Activated T-cell treated with anti-CD3 and anti-CD28 coated beads, Interleukin-2, amount 50 U/mL, for 72 hours (primary cell): Measurements from ENCODE around the gene GPATCH4. TPM values are rescaled to one million over a fixed set of nuclear protein-coding genes. Genes with fewer than 3 reads are reported as not detected.
A peak's percentile ranks its signal among the peaks of the same experiment; 100 is the strongest.
"Not testable (repeated sequence)": the region's sequence is repeated elsewhere in the genome, so short reads cannot be mapped to it uniquely, and the experiment has no call there.

Source experiments
- ATAC-seq, 2 donors: fragments of 150-1000 bp; cut with Tn5 transposase; replicated peaks in 1 of 2; 2 replicates each; pipeline ENCODE4 v1.10.0; 2021; ENCODE audit warnings: moderate library complexity in 2 of 2, mild to moderate bottlenecking in 1 of 2
- DNase-seq, 2 donors: peaks; one replicate each; pipeline ENCODE4 v3.0.0; 2021 to 2022; ENCODE audit warnings: mixed read lengths in 1 of 2
- H3K27ac Mint-ChIP-seq: one replicate; pipeline ENCODE4 v1.8.0; 2022; ENCODE audit warnings: mild to moderate bottlenecking, moderate library complexity, mixed read lengths
- H3K27me3 Mint-ChIP-seq: one replicate; pipeline ENCODE4 v1.8.0; 2022; ENCODE audit warnings: low read depth, mixed read lengths
- H3K36me3 Mint-ChIP-seq, 2 donors: one replicate each; pipeline ENCODE4 v1.8.0; 2022; ENCODE audit warnings: mixed read lengths in 2 of 2, mild to moderate bottlenecking in 1 of 2; ENCODE audit not compliant: insufficient read depth in 2 of 2
- H3K4me1 Mint-ChIP-seq: one replicate; pipeline ENCODE4 v1.8.0; 2022; ENCODE audit warnings: low read depth, mixed read lengths
- H3K4me3 Mint-ChIP-seq, 2 donors: one replicate each; pipeline ENCODE4 v1.8.0; 2022; ENCODE audit warnings: mild to moderate bottlenecking in 2 of 2, mixed read lengths in 2 of 2, moderate library complexity in 2 of 2
- H3K9me3 Mint-ChIP-seq, 2 donors: one replicate each; pipeline ENCODE4 v1.8.0; 2022; ENCODE audit warnings: mixed read lengths in 2 of 2
- total RNA-seq, 2 donors: library from RNA; stranded (reverse); gene quantifications; one replicate each; pipeline ENCODE4 v1.2.3, GENCODE V29; 2022

The GPATCH4 gene
- total RNA-seq, 2 donors from 2014 or later, result 25.6 to 31.6 TPM

- DNase-seq, result no peak
- Mint-ChIP-seq H3K27ac (no peak overlapping the region), H3K9me3 (no peaks in the 10 kb centered on the region), H3K4me1 (peaks cover 30% of the 10 kb centered on the region), H3K4me3 (peak overlapping the region; percentile 40 to 79), H3K27me3 (peaks cover 85% of the 10 kb centered on the region), H3K36me3 (no peaks in the 10 kb centered on the region)
- no peak for ATAC-seq
Measured at GRCh38 chr1:156640842-156641706, 39.8 kb upstream of the GPATCH4 start.

- no peak for ATAC-seq
- no peak for DNase-seq
- Mint-ChIP-seq H3K9me3 (no peaks in the 10 kb centered on the region), H3K4me3 (no peak overlapping the region), H3K27me3 (peaks cover 80% of the 10 kb centered on the region), H3K4me1 (peaks cover 30% of the 10 kb centered on the region), H3K36me3 (no peaks in the 10 kb centered on the region), H3K27ac (no peak overlapping the region)
Measured at GRCh38 chr1:156639601-156640101, 38.4 kb upstream of the GPATCH4 start.

- H3K36me3 Mint-ChIP-seq, result no peaks in the 10 kb centered on the region
- H3K4me3 Mint-ChIP-seq, result no peak overlapping the region
- H3K9me3 Mint-ChIP-seq, result no peaks in the 10 kb centered on the region
- H3K27ac Mint-ChIP-seq, result no peak overlapping the region
- ATAC-seq, result no peak
- no peak for DNase-seq
- peaks cover 24% of the 10 kb centered on the region for H3K4me1 Mint-ChIP-seq
- H3K27me3 Mint-ChIP-seq, result peaks cover 77% of the 10 kb centered on the region
Measured at GRCh38 chr1:156638189-156638985, 37.1 kb upstream of the GPATCH4 start.

GRCh38 chr1:156632355-156632754 lies 31.1 kb upstream of the GPATCH4 start:
- no peak for ATAC-seq
- H3K27me3 Mint-ChIP-seq, result peaks cover 63% of the 10 kb centered on the region

GRCh38 chr1:156631152-156631551 lies 29.9 kb upstream of the GPATCH4 start:
- H3K4me1 Mint-ChIP-seq, H3K27ac Mint-ChIP-seq, H3K4me3 Mint-ChIP-seq, H3K9me3 Mint-ChIP-seq, DNase-seq, H3K36me3 Mint-ChIP-seq, ATAC-seq: not testable (repeated sequence)
- peaks cover 63% of the 10 kb centered on the region for H3K27me3 Mint-ChIP-seq

More at GRCh38 chr1:156632355-156632754, 31.1 kb upstream of the GPATCH4 start:
- no peak overlapping the region for H3K4me3 Mint-ChIP-seq
- H3K27ac Mint-ChIP-seq, result no peak overlapping the region
- DNase-seq, result no peak
- H3K4me1 Mint-ChIP-seq, result no peaks in the 10 kb centered on the region
- H3K9me3 Mint-ChIP-seq, result no peaks in the 10 kb centered on the region
- no peaks in the 10 kb centered on the region for H3K36me3 Mint-ChIP-seq

- Mint-ChIP-seq H3K4me1 (peaks cover 8% of the 10 kb centered on the region), H3K27me3 (peaks cover 65% of the 10 kb centered on the region), H3K36me3 (no peaks in the 10 kb centered on the region), H3K4me3 (no peak overlapping the region), H3K27ac (no peak overlapping the region), H3K9me3 (no peaks in the 10 kb centered on the region)
- no peak for DNase-seq
- no peak for ATAC-seq
Measured at GRCh38 chr1:156629823-156630449, 28.7 kb upstream of the GPATCH4 start.

GRCh38 chr1:156627313-156627880 lies 26.1 kb upstream of the GPATCH4 start:
- H3K9me3 Mint-ChIP-seq, result no peaks in the 10 kb centered on the region
- H3K27me3 Mint-ChIP-seq, result peaks cover 59% of the 10 kb centered on the region
- H3K4me1 Mint-ChIP-seq, result peaks cover 8% of the 10 kb centered on the region
- no peak overlapping the region for H3K27ac Mint-ChIP-seq
- no peaks in the 10 kb centered on the region for H3K36me3 Mint-ChIP-seq
- ATAC-seq, result no peak
- no peak overlapping the region for H3K4me3 Mint-ChIP-seq
- peak; percentile 26 to 28 for DNase-seq

- H3K4me3 Mint-ChIP-seq, result peak overlapping the region in 1 of 2 donors; percentile 79
- H3K27me3 Mint-ChIP-seq, result peaks cover 56% of the 10 kb centered on the region
Measured at GRCh38 chr1:156626079-156626438, 24.8 kb upstream of the GPATCH4 start.

GRCh38 chr1:156625436-156626078 lies 24.3 kb upstream of the GPATCH4 start:
- Mint-ChIP-seq H3K4me1 (peaks cover 8% of the 10 kb centered on the region), H3K27ac (no peak overlapping the region), H3K9me3 (no peaks in the 10 kb centered on the region), H3K4me3 (peak overlapping the region; percentile 77 to 79), H3K36me3 (no peaks in the 10 kb centered on the region), H3K27me3 (peaks cover 56% of the 10 kb centered on the region)
- DNase-seq (peak; percentile 68 to 79), ATAC-seq (peak; percentile 68 to 71)

More at GRCh38 chr1:156626079-156626438, 24.8 kb upstream of the GPATCH4 start:
- Mint-ChIP-seq H3K36me3 (no peaks in the 10 kb centered on the region), H3K27ac (no peak overlapping the region), H3K9me3 (no peaks in the 10 kb centered on the region), H3K4me1 (peaks cover 8% of the 10 kb centered on the region)
- ATAC-seq, result no peak
- DNase-seq, result no peak

- Mint-ChIP-seq H3K27me3 (peaks cover 61% of the 10 kb centered on the region), H3K36me3 (no peaks in the 10 kb centered on the region), H3K4me1 (peaks cover 8% of the 10 kb centered on the region), H3K4me3 (peak overlapping the region; percentile 70 to 77), H3K9me3 (no peaks in the 10 kb centered on the region), H3K27ac (no peak overlapping the region)
- DNase-seq (peak in 1 of 2 donors; percentile 17), ATAC-seq (peak; percentile 23 to 35)
Measured at GRCh38 chr1:156624814-156625435, 23.6 kb upstream of the GPATCH4 start.

- peak overlapping the region; percentile 70 to 77 for H3K4me3 Mint-ChIP-seq
- H3K27me3 Mint-ChIP-seq, result peaks cover 64% of the 10 kb centered on the region
- peaks cover 8% of the 10 kb centered on the region for H3K4me1 Mint-ChIP-seq
- ATAC-seq, result peak; percentile 73 to 75
- DNase-seq, result peak; percentile 58 to 61
- no peaks in the 10 kb centered on the region for H3K9me3 Mint-ChIP-seq
- no peak overlapping the region for H3K27ac Mint-ChIP-seq
- no peaks in the 10 kb centered on the region for H3K36me3 Mint-ChIP-seq
Measured at GRCh38 chr1:156623946-156624813, 22.9 kb upstream of the GPATCH4 start.
